ENCODE measurements around the gene ANKH. TPM values are rescaled to one million over a fixed set of nuclear protein-coding genes. Genes with fewer than 3 reads are reported as not detected.

ANKH gene
- total and polyA plus RNA-seq, 2 donors (not counting 1 experiment from before 2014, with no cell fraction given), result 13.7 to 71.1 TPM

DNA sequence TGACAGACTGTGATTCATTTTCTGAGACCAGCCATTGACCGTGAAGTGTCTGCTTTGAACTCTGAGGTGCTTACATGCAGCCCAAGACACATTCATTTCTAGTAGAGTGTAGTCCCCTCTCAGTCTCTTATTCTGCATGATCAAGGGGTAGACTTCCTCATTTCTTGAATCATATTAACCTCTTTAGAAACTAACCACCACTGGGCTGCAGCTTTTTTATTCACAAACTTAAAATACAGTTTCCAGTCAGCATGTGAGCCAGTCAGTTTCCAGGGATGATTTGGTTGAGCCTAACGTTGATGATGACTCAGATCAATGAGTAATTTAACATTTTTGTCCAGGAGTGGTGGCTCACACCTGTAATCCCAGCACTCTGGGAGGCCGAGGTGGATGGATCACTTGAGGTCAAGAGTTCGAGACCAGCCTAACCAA lies 147.9 kb downstream of the ANKH start:
- H3K4me2 ChIP-seq (replicated peaks; ENCODE audit: low read depth, low read length, poor library complexity, severe bottlenecking), result no peak overlapping the region
- H3K9ac ChIP-seq (ENCODE audit: low read length), result no peak overlapping the region
- Mint-ChIP-seq H3K4me3 (no peak overlapping the region), H3K4me1 (peaks cover 18% of the 10 kb centered on the region), H3K27ac (no peak overlapping the region), H3K27me3 (no peaks in the 10 kb centered on the region), H3K9me3 (ENCODE audit: insufficient read depth) (no peaks in the 10 kb centered on the region)
- H2AFZ ChIP-seq (ENCODE audit: insufficient read depth, low read depth, low read length, poor library complexity, severe bottlenecking), result no peak overlapping the region
- H3K9me3 ChIP-seq (ENCODE audit: control extremely low read depth in 1 of 3, control insufficient read depth in 2 of 3, insufficient read depth in 1 of 3, low read length in 2 of 3), result no peaks in the 10 kb centered on the region
- 59% methylated on average over 2 of the region's 4 CpGs for WGBS (ENCODE audit: insufficient coverage)
- TF ChIP-seq, protein P1, sequence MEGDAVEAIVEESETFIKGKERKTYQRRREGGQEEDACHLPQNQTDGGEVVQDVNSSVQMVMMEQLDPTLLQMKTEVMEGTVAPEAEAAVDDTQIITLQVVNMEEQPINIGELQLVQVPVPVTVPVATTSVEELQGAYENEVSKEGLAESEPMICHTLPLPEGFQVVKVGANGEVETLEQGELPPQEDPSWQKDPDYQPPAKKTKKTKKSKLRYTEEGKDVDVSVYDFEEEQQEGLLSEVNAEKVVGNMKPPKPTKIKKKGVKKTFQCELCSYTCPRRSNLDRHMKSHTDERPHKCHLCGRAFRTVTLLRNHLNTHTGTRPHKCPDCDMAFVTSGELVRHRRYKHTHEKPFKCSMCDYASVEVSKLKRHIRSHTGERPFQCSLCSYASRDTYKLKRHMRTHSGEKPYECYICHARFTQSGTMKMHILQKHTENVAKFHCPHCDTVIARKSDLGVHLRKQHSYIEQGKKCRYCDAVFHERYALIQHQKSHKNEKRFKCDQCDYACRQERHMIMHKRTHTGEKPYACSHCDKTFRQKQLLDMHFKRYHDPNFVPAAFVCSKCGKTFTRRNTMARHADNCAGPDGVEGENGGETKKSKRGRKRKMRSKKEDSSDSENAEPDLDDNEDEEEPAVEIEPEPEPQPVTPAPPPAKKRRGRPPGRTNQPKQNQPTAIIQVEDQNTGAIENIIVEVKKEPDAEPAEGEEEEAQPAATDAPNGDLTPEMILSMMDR (IDR thresholded peaks at IDR 0.05), result no peak
- no peak for TF ChIP-seq EZH2 (IDR thresholded peaks at IDR 0.05; ENCODE audit: borderline replicate concordance, insufficient read depth, low read depth, low read length, poor library complexity, severe bottlenecking)
- H3K4me3 ChIP-seq (ENCODE audit: control extremely low read depth in 1 of 5, extremely low read depth in 1 of 5, insufficient read depth in 1 of 5, low read depth in 2 of 5, low read length in 4 of 5), result no peak overlapping the region
- peaks cover 0 to 12% of the 10 kb centered on the region in 2 donors for H3K4me1 ChIP-seq (ENCODE audit: control insufficient read depth in 2 of 2, insufficient read depth in 2 of 2, low read length in 2 of 2)
- H3K27me3 ChIP-seq (replicated peaks in 1 of 4; ENCODE audit: control extremely low read depth in 1 of 4, control insufficient read depth in 3 of 4, insufficient read depth in 4 of 4, low read length in 3 of 4), result no peaks in the 10 kb centered on the region
- no peaks in the 10 kb centered on the region for H4K20me1 ChIP-seq (ENCODE audit: control insufficient read depth, insufficient read depth, low read length, poor library complexity, severe bottlenecking)
- ChIA-PET POLR2A (no interaction called here), CTCF (interaction anchor here (1.0 to 15.0 kb wide), 3 partner anchors 233 to 286 kb away, joined by 4 to 201 read pairs (median 46); no protein-coding TSS in a partner anchor)
- peaks cover 0 to 2% of the 10 kb centered on the region in 2 experiments for H3K36me3 ChIP-seq (replicated peaks in 1 of 2; ENCODE audit: control extremely low read depth in 1 of 2, control insufficient read depth in 1 of 2, extremely low read depth in 1 of 2, insufficient read depth in 2 of 2, low read length in 1 of 2)
- no peak overlapping the region for H3K27ac ChIP-seq (ENCODE audit: low read length in 2 of 2)
- intact Hi-C loops (cut with micrococcal nuclease), result no loop called here
- ATAC-seq (ENCODE audit: low read depth) (peak; percentile 40), DNase-seq (no peak)
- no peaks in the 10 kb centered on the region for H3K79me2 ChIP-seq (ENCODE audit: control insufficient read depth, insufficient read depth, low read length)

DNA sequence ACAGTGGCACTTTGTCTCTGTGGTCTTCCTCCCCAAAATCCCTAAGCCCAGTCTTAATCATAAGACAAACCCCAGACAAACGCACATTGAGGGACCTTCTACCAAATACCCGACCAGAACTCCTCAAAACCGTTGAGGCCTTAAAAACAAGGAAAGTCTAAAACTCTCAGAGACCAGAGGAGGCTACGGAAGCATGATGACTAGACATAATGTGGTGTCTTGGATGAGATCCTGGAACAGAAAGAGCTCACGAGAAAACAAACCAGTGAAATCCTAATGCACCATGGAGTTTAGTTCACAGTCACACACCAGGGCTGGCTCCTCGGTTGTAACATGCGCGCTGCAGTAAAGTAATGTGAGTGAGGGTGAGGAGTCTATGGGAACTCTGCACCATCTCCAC lies 148.7 kb downstream of the ANKH start:
- no peak for DNase-seq
- no peaks in the 10 kb centered on the region for H3K79me2 ChIP-seq (ENCODE audit: control insufficient read depth, insufficient read depth, low read length)
- no peaks in the 10 kb centered on the region for H3K27me3 ChIP-seq (replicated peaks in 1 of 4; ENCODE audit: control extremely low read depth in 1 of 4, control insufficient read depth in 3 of 4, insufficient read depth in 4 of 4, low read length in 3 of 4)
- no peaks in the 10 kb centered on the region for H4K20me1 ChIP-seq (ENCODE audit: control insufficient read depth, insufficient read depth, low read length, poor library complexity, severe bottlenecking)
- H3K36me3 ChIP-seq (replicated peaks in 1 of 2; ENCODE audit: control extremely low read depth in 1 of 2, control insufficient read depth in 1 of 2, extremely low read depth in 1 of 2, insufficient read depth in 2 of 2, low read length in 1 of 2), result peaks cover 0 to 4% of the 10 kb centered on the region in 2 experiments
- H3K4me3 ChIP-seq (ENCODE audit: control extremely low read depth in 1 of 5, extremely low read depth in 1 of 5, insufficient read depth in 1 of 5, low read depth in 2 of 5, low read length in 4 of 5), result no peak overlapping the region
- no peaks in the 10 kb centered on the region for H3K9me3 ChIP-seq (ENCODE audit: control extremely low read depth in 1 of 3, control insufficient read depth in 2 of 3, insufficient read depth in 1 of 3, low read length in 2 of 3)
- intact Hi-C loops (cut with micrococcal nuclease), result no loop called here
- H3K4me1 ChIP-seq (ENCODE audit: control insufficient read depth in 2 of 2, insufficient read depth in 2 of 2, low read length in 2 of 2), result peaks cover 0 to 12% of the 10 kb centered on the region in 2 donors
- CTCF ChIA-PET, result interaction anchor here (15.0 kb wide), 1 partner anchor 281 kb away, joined by 201 read pairs; no protein-coding TSS in a partner anchor
- Mint-ChIP-seq H3K4me1 (peaks cover 18% of the 10 kb centered on the region), H3K9me3 (ENCODE audit: insufficient read depth) (no peaks in the 10 kb centered on the region), H3K27me3 (no peaks in the 10 kb centered on the region), H3K4me3 (no peak overlapping the region), H3K27ac (no peak overlapping the region)
- no peak overlapping the region for H3K9ac ChIP-seq (ENCODE audit: low read length)
- no peak overlapping the region for H3K27ac ChIP-seq (ENCODE audit: low read length in 2 of 2)
- TF ChIP-seq EZH2 (IDR thresholded peaks at IDR 0.05; ENCODE audit: borderline replicate concordance, insufficient read depth, low read depth, low read length, poor library complexity, severe bottlenecking), result no peak
- TF ChIP-seq, protein P1 (IDR thresholded peaks at IDR 0.05), result no peak
- H3K4me2 ChIP-seq (replicated peaks; ENCODE audit: low read depth, low read length, poor library complexity, severe bottlenecking), result no peak overlapping the region
- no peak for ATAC-seq (ENCODE audit: low read depth)
- 100% methylated on average over 2 of the region's 8 CpGs for WGBS (ENCODE audit: insufficient coverage)
- POLR2A ChIA-PET, result no interaction called here
- no peak overlapping the region for H2AFZ ChIP-seq (ENCODE audit: insufficient read depth, low read depth, low read length, poor library complexity, severe bottlenecking)
